ENCODE results near the gene RNF207. TPM values are rescaled to one million over a fixed set of nuclear protein-coding genes. Genes with fewer than 3 reads are reported as not detected.

RNF207 gene
- total and polyA plus RNA-seq, 2 of the 13 experiments (the other 11 are each of a cell fraction or from before 2014, with no cell fraction given) = 9.8 to 15.9 TPM

DNA sequence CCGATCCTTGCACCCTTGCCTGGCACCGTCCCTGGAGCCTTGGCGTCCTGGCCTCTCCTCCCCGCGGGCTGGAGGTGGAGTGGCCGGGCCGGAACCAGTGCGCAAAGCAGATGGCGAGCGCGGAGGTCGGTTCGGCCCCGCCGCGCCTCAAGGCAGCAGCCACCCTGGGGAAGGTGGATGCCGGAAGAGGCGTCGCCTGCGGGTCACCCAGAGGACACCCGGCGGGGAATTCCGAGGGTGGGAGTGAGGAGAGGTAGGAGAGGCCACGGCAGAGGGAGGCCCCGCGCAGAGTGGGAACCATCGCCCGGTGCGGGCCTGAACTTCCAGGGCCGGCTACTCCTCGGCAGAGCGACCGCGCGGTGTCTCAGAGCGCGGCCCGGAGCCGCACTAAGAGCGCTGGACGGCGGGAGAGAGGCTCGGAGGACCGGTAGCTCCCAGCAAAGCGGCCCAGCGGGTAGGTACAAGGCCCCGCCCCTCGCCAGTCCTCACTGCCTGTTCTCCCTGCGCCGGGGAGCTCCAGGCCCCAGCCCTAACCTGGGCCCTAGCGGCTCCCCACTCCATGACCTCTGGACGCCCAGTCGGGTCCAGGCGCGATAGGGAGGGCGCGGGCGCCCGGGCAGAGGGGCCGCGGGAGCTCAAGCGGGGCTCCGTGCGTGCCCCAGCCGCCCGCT lies at the start of gene RNF207 (continued):
- TF ChIP-seq FOXK1 (CRISPR knock-in tag; IDR thresholded peaks at IDR 0.05; ENCODE audit: borderline replicate concordance, low read depth) (0 out of 2 replicates have a peak, but pooled peaks have one; percentile 51), ZFP62 (CRISPR knock-in tag; IDR thresholded peaks at IDR 0.05) (no peak), KLF11 (CRISPR knock-in tag; IDR thresholded peaks at IDR 0.05) (peak; percentile 80; the same call in 1 of the 2 replicates), ZIK1 (CRISPR knock-in tag; IDR thresholded peaks at IDR 0.05; ENCODE audit: borderline replicate concordance, low read depth) (peak; percentile 69; the same call in 1 of the 2 replicates), MTA1 (CRISPR knock-in tag; IDR thresholded peaks at IDR 0.05; ENCODE audit: borderline replicate concordance) (peak; percentile 81; the same call in 1 of the 2 replicates), ZNF674 (CRISPR knock-in tag; IDR thresholded peaks at IDR 0.05; ENCODE audit: low read depth) (no peak), ZNF850 (CRISPR knock-in tag; conservative IDR thresholded peaks at IDR 0.05) (no peak)
- TF ChIP-seq, protein P1, sequence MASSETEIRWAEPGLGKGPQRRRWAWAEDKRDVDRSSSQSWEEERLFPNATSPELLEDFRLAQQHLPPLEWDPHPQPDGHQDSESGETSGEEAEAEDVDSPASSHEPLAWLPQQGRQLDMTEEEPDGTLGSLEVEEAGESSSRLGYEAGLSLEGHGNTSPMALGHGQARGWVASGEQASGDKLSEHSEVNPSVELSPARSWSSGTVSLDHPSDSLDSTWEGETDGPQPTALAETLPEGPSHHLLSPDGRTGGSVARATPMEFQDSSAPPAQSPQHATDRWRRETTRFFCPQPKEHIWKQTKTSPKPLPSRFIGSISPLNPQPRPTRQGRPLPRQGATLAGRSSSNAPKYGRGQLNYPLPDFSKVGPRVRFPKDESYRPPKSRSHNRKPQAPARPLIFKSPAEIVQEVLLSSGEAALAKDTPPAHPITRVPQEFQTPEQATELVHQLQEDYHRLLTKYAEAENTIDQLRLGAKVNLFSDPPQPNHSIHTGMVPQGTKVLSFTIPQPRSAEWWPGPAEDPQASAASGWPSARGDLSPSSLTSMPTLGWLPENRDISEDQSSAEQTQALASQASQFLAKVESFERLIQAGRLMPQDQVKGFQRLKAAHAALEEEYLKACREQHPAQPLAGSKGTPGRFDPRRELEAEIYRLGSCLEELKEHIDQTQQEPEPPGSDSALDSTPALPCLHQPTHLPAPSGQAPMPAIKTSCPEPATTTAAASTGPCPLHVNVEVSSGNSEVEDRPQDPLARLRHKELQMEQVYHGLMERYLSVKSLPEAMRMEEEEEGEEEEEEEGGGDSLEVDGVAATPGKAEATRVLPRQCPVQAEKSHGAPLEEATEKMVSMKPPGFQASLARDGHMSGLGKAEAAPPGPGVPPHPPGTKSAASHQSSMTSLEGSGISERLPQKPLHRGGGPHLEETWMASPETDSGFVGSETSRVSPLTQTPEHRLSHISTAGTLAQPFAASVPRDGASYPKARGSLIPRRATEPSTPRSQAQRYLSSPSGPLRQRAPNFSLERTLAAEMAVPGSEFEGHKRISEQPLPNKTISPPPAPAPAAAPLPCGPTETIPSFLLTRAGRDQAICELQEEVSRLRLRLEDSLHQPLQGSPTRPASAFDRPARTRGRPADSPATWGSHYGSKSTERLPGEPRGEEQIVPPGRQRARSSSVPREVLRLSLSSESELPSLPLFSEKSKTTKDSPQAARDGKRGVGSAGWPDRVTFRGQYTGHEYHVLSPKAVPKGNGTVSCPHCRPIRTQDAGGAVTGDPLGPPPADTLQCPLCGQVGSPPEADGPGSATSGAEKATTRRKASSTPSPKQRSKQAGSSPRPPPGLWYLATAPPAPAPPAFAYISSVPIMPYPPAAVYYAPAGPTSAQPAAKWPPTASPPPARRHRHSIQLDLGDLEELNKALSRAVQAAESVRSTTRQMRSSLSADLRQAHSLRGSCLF (CRISPR knock-in tag; IDR thresholded peaks at IDR 0.05; ENCODE audit: borderline replicate concordance) = no peak
- TF ChIP-seq, protein P2, sequence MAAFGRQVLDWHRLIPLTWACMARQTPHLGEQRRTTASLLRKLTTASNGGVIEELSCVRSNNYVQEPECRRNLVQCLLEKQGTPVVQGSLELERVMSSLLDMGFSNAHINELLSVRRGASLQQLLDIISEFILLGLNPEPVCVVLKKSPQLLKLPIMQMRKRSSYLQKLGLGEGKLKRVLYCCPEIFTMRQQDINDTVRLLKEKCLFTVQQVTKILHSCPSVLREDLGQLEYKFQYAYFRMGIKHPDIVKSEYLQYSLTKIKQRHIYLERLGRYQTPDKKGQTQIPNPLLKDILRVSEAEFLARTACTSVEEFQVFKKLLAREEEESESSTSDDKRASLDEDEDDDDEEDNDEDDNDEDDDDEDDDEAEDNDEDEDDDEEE (CRISPR knock-in tag; IDR thresholded peaks at IDR 0.05) = no peak
- TF ChIP-seq, protein P3, sequence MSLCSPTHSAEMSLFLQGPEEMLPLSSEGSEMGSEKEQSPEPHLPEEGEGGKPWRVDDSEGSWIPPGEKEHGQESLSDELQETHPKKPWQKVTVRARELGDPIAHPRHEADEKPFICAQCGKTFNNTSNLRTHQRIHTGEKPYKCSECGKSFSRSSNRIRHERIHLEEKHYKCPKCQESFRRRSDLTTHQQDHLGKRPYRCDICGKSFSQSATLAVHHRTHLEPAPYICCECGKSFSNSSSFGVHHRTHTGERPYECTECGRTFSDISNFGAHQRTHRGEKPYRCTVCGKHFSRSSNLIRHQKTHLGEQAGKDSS (CRISPR knock-in tag; IDR thresholded peaks at IDR 0.05; ENCODE audit: borderline replicate concordance, low read depth) = no peak
- TF ChIP-seq, protein P4, sequence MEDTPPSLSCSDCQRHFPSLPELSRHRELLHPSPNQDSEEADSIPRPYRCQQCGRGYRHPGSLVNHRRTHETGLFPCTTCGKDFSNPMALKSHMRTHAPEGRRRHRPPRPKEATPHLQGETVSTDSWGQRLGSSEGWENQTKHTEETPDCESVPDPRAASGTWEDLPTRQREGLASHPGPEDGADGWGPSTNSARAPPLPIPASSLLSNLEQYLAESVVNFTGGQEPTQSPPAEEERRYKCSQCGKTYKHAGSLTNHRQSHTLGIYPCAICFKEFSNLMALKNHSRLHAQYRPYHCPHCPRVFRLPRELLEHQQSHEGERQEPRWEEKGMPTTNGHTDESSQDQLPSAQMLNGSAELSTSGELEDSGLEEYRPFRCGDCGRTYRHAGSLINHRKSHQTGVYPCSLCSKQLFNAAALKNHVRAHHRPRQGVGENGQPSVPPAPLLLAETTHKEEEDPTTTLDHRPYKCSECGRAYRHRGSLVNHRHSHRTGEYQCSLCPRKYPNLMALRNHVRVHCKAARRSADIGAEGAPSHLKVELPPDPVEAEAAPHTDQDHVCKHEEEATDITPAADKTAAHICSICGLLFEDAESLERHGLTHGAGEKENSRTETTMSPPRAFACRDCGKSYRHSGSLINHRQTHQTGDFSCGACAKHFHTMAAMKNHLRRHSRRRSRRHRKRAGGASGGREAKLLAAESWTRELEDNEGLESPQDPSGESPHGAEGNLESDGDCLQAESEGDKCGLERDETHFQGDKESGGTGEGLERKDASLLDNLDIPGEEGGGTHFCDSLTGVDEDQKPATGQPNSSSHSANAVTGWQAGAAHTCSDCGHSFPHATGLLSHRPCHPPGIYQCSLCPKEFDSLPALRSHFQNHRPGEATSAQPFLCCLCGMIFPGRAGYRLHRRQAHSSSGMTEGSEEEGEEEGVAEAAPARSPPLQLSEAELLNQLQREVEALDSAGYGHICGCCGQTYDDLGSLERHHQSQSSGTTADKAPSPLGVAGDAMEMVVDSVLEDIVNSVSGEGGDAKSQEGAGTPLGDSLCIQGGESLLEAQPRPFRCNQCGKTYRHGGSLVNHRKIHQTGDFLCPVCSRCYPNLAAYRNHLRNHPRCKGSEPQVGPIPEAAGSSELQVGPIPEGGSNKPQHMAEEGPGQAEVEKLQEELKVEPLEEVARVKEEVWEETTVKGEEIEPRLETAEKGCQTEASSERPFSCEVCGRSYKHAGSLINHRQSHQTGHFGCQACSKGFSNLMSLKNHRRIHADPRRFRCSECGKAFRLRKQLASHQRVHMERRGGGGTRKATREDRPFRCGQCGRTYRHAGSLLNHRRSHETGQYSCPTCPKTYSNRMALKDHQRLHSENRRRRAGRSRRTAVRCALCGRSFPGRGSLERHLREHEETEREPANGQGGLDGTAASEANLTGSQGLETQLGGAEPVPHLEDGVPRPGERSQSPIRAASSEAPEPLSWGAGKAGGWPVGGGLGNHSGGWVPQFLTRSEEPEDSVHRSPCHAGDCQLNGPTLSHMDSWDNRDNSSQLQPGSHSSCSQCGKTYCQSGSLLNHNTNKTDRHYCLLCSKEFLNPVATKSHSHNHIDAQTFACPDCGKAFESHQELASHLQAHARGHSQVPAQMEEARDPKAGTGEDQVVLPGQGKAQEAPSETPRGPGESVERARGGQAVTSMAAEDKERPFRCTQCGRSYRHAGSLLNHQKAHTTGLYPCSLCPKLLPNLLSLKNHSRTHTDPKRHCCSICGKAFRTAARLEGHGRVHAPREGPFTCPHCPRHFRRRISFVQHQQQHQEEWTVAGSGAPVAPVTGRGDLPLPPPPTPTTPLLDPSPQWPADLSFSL (CRISPR knock-in tag; IDR thresholded peaks at IDR 0.05) = no peak
- TF ChIP-seq, protein P5, sequence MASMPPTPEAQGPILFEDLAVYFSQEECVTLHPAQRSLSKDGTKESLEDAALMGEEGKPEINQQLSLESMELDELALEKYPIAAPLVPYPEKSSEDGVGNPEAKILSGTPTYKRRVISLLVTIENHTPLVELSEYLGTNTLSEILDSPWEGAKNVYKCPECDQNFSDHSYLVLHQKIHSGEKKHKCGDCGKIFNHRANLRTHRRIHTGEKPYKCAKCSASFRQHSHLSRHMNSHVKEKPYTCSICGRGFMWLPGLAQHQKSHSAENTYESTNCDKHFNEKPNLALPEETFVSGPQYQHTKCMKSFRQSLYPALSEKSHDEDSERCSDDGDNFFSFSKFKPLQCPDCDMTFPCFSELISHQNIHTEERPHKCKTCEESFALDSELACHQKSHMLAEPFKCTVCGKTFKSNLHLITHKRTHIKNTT (CRISPR knock-in tag; IDR thresholded peaks at IDR 0.05) = no peak
